ENCODE measurements around the gene NRIP3.

NRIP3 gene

GRCh38 chr11:8933931-8934330 is 69.9 kb downstream of the NRIP3 start:
- Histone ChIP-seq H3K9me3 (no peaks in the 10 kb centered on the region), H3K36me3 (no peaks in the 10 kb centered on the region)
- no peak for TF ChIP-seq CTCF (IDR thresholded peaks at IDR 0.05)

GRCh38 chr11:8932564-8933180 is 71.1 kb downstream of the NRIP3 start, which contains the start of gene C11orf16:
TSS of gene C11orf16 (minus strand) at chr11:8932947. CDS start at chr11:8932308, 639 bp downstream.
- TF ChIP-seq CTCF (IDR thresholded peaks at IDR 0.05), result no peak

More at GRCh38 chr11:8933931-8934330, 69.9 kb downstream of the NRIP3 start:
- Histone ChIP-seq H3K4me3 (ENCODE audit: low read depth in 1 of 2, low read length in 1 of 2) (no peak overlapping the region), H3K4me1 (ENCODE audit: control insufficient read depth in 1 of 2, insufficient read depth in 1 of 2, low read depth in 1 of 2, low read length in 1 of 2) (no peaks in the 10 kb centered on the region), H3K27me3 (no peaks in the 10 kb centered on the region), H3K27ac (no peak overlapping the region)

More at GRCh38 chr11:8932564-8933180, 71.1 kb downstream of the NRIP3 start, which contains the start of gene C11orf16:
- Histone ChIP-seq H3K4me1 (ENCODE audit: control insufficient read depth in 1 of 2, insufficient read depth in 1 of 2, low read depth in 1 of 2, low read length in 1 of 2) (no peaks in the 10 kb centered on the region), H3K9me3 (no peaks in the 10 kb centered on the region), H3K27me3 (no peaks in the 10 kb centered on the region), H3K4me3 (ENCODE audit: low read depth in 1 of 2, low read length in 1 of 2) (no peak within 1 kb of the TSS), H3K27ac (no peak within 1 kb of the TSS), H3K36me3 (no peaks in the 10 kb centered on the region)

Data from neutrophil (primary cell).